ENCODE data around the gene PIK3R1. TPM values are rescaled to one million over a fixed set of nuclear protein-coding genes. Genes with fewer than 3 reads are reported as not detected.
A peak's percentile ranks its signal among the peaks of the same experiment; 100 is the strongest.

The PIK3R1 gene
- total and polyA plus RNA-seq, 10 of the 15 experiments (the other 5 are each of a cell fraction or from before 2014, with no cell fraction given): 7.8 to 38.4 (median 15.7) TPM

DNA sequence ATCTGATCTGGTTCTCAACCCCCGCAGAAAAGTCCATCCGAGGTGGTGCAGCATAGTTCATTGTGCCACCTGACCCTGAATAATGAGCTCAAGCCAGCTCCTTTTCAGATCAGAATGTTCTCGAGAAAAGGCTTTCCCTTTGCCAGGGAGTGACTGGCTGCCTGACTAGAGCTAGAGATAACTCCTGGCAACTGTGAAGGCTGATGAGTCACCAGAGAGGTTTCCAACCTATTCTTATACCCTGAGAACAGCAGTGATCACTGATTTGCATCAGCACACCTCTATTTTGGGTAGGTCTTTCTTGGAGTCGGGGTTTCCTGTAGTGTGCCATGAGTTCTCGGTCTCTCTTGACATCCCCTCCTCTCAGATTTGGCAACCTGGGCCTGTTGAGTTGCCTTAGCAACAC, 127.9 kb downstream of the PIK3R1 start (continued):
- TF ChIP-seq PML (IDR thresholded peaks at IDR 0.05; ENCODE audit: low read length) (no peak), TBL1XR1 (IDR thresholded peaks at IDR 0.05; ENCODE audit: low read depth, low read length) (no peak), MTA2 (IDR thresholded peaks at IDR 0.05; ENCODE audit: low read depth) (no peak), EED (IDR thresholded peaks at IDR 0.05; ENCODE audit: low read depth) (peak; percentile 82), CREB1 (IDR thresholded peaks at IDR 0.05; ENCODE audit: low read depth) (peak; percentile 40; the same call in 1 of the 2 replicates), SREBF1 (IDR thresholded peaks at IDR 0.05; ENCODE audit: low read length) (no peak), KDM1A (IDR thresholded peaks at IDR 0.05; ENCODE audit: borderline replicate concordance) (no peak), HDAC2 (IDR thresholded peaks at IDR 0.05) (no peak), MEF2B (IDR thresholded peaks at IDR 0.05; ENCODE audit: partially characterized antibody, poor library complexity, severe bottlenecking) (peak; percentile 50), NR2C1 (IDR thresholded peaks at IDR 0.05) (no peak), ZNF217 (IDR thresholded peaks at IDR 0.05) (no peak), JUNB (IDR thresholded peaks at IDR 0.05) (peak; percentile 32; the same call in 1 of the 2 replicates), NFIC (IDR thresholded peaks at IDR 0.05; ENCODE audit: low read depth, low read length) (peak; percentile 77; the same call in 1 of the 2 replicates), CEBPB (IDR thresholded peaks at IDR 0.05; ENCODE audit: borderline replicate concordance in 1 of 2, low read depth in 2 of 2, low read length in 2 of 2) (no peak), MYC (IDR thresholded peaks at IDR 0.05; ENCODE audit: insufficient read depth, insufficient read length, insufficient replicate concordance, low read length, severe bottlenecking) (no peak), ZBED1 (IDR thresholded peaks at IDR 0.05; ENCODE audit: borderline replicate concordance) (peak; percentile 59; the same call in 1 of the 2 replicates), MTA3 (IDR thresholded peaks at IDR 0.05; ENCODE audit: borderline replicate concordance, low read length) (no peak), TARDBP (IDR thresholded peaks at IDR 0.05; ENCODE audit: borderline replicate concordance) (no peak), BHLHE40 (IDR thresholded peaks at IDR 0.05; ENCODE audit: borderline replicate concordance in 1 of 2, low read depth in 2 of 2, low read length in 1 of 2) (peak; percentile 7 to 33; a peak in 1 of 4 replicates), IKZF1 (conservative IDR thresholded peaks at IDR 0.05) (peak; percentile 40; the same call in 1 of the 2 replicates)
- TF ChIP-seq, protein P1, sequence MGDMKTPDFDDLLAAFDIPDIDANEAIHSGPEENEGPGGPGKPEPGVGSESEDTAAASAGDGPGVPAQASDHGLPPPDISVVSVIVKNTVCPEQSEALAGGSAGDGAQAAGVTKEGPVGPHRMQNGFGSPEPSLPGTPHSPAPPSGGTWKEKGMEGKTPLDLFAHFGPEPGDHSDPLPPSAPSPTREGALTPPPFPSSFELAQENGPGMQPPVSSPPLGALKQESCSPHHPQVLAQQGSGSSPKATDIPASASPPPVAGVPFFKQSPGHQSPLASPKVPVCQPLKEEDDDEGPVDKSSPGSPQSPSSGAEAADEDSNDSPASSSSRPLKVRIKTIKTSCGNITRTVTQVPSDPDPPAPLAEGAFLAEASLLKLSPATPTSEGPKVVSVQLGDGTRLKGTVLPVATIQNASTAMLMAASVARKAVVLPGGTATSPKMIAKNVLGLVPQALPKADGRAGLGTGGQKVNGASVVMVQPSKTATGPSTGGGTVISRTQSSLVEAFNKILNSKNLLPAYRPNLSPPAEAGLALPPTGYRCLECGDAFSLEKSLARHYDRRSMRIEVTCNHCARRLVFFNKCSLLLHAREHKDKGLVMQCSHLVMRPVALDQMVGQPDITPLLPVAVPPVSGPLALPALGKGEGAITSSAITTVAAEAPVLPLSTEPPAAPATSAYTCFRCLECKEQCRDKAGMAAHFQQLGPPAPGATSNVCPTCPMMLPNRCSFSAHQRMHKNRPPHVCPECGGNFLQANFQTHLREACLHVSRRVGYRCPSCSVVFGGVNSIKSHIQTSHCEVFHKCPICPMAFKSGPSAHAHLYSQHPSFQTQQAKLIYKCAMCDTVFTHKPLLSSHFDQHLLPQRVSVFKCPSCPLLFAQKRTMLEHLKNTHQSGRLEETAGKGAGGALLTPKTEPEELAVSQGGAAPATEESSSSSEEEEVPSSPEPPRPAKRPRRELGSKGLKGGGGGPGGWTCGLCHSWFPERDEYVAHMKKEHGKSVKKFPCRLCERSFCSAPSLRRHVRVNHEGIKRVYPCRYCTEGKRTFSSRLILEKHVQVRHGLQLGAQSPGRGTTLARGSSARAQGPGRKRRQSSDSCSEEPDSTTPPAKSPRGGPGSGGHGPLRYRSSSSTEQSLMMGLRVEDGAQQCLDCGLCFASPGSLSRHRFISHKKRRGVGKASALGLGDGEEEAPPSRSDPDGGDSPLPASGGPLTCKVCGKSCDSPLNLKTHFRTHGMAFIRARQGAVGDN (IDR thresholded peaks at IDR 0.05): no peak
- TF ChIP-seq, protein P2, sequence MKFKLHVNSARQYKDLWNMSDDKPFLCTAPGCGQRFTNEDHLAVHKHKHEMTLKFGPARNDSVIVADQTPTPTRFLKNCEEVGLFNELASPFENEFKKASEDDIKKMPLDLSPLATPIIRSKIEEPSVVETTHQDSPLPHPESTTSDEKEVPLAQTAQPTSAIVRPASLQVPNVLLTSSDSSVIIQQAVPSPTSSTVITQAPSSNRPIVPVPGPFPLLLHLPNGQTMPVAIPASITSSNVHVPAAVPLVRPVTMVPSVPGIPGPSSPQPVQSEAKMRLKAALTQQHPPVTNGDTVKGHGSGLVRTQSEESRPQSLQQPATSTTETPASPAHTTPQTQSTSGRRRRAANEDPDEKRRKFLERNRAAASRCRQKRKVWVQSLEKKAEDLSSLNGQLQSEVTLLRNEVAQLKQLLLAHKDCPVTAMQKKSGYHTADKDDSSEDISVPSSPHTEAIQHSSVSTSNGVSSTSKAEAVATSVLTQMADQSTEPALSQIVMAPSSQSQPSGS (IDR thresholded peaks at IDR 0.05; ENCODE audit: low read length): peak; percentile 45; the same call in 1 of the 2 replicates
- TF ChIP-seq, protein P3, sequence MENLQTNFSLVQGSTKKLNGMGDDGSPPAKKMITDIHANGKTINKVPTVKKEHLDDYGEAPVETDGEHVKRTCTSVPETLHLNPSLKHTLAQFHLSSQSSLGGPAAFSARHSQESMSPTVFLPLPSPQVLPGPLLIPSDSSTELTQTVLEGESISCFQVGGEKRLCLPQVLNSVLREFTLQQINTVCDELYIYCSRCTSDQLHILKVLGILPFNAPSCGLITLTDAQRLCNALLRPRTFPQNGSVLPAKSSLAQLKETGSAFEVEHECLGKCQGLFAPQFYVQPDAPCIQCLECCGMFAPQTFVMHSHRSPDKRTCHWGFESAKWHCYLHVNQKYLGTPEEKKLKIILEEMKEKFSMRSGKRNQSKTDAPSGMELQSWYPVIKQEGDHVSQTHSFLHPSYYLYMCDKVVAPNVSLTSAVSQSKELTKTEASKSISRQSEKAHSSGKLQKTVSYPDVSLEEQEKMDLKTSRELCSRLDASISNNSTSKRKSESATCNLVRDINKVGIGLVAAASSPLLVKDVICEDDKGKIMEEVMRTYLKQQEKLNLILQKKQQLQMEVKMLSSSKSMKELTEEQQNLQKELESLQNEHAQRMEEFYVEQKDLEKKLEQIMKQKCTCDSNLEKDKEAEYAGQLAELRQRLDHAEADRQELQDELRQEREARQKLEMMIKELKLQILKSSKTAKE (IDR thresholded peaks at IDR 0.05; ENCODE audit: low read depth, poor library complexity, severe bottlenecking): no peak
- TF ChIP-seq, protein P4, sequence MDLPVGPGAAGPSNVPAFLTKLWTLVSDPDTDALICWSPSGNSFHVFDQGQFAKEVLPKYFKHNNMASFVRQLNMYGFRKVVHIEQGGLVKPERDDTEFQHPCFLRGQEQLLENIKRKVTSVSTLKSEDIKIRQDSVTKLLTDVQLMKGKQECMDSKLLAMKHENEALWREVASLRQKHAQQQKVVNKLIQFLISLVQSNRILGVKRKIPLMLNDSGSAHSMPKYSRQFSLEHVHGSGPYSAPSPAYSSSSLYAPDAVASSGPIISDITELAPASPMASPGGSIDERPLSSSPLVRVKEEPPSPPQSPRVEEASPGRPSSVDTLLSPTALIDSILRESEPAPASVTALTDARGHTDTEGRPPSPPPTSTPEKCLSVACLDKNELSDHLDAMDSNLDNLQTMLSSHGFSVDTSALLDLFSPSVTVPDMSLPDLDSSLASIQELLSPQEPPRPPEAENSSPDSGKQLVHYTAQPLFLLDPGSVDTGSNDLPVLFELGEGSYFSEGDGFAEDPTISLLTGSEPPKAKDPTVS (IDR thresholded peaks at IDR 0.05; ENCODE audit: low read depth, low read length): no peak

Data from GM12878 (cell line).